Tongue (tissue), 2 donors: ENCODE results near the gene VPS33B. TPM values are rescaled to one million over a fixed set of nuclear protein-coding genes. Genes with fewer than 3 reads are reported as not detected.

ENCODE experiments used
- DNase-seq: peaks from one replicate; pipeline ENCODE4 v3.0.0-alpha.2; 2015
- total RNA-seq: library from RNA; depleted of rRNA; stranded (reverse); fragments of >200 nt; gene quantifications from one replicate; pipeline ENCODE4 v1.2.3, GENCODE V29; 2014

VPS33B gene
- total RNA-seq, 1 donor from 2014 or later = 11.0 TPM

- no peak for DNase-seq
Measured at GRCh38 chr15:90974216-90974615, 48.2 kb downstream of the VPS33B start.

DNA sequence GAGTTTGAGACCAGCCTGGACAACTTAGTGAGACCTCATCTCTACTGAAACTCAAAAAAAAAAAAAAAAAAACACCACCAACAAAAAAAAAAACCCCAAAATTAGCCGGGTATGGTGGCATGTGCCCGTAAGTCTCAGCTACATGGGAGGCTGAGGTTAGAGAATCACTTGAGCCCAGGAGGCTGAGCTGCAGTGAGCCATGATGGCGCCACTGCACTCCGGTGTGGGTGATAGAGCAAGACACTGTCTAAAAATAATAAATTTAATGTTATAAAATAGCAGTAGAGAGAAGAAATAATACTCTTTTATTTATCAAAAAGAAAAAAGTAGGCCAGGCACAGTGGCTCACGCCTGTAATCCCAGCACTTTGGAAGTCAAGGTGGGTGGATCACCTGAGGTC, 50.3 kb downstream of the VPS33B start:
- no peak for DNase-seq

DNA sequence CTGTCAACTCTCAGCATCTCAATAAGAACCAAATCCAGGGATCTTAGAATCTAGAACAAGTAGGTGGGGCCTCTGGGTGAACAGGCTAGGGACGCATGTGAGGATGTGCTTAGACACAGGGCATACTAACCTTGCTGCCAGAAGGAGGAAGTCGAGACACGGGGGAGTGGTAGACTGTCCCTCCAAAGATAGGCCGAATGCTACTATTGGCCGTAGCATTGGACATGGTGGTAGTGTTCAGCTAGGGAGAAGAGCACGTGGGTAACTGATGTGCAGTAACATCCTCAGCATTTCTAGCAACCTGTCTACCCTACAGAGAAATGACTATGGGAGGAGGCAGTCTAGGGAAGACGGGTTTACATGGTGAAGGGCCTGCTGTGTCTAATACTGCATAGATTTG, 52.1 kb downstream of the VPS33B start:
- DNase-seq = no peak

GRCh38 chr15:90968434-90968833, 54.0 kb downstream of the VPS33B start:
- DNase-seq = no peak

GRCh38 chr15:90967206-90967605, 55.2 kb downstream of the VPS33B start:
- no peak for DNase-seq

DNA sequence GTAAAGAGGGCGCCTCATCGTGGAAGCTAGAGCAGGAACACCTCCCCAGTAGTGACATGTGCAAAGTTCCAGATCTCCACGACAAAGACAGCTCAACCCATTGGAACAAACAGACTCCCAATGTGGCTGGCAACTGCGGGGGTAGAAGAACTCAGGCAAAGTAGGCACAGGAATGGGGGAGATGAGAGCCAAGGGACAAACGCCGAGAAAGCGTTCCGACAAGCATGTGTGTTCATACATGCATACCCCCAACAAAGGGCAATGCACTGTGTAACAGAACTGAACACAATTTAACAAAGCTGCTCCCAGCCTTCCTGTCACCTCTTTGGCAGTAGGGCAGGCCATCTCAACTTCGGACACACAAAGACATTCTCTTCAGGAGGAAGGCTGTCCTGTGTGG, 56.1 kb downstream of the VPS33B start:
- no peak for DNase-seq

- DNase-seq = no peak
Measured at GRCh38 chr15:90962021-90962420, 60.4 kb downstream of the VPS33B start.

GRCh38 chr15:90960298-90961091, 61.9 kb downstream of the VPS33B start:
- DNase-seq = peak; percentile 71

- DNase-seq = peak; percentile 92
Measured at GRCh38 chr15:90959894-90960293, 62.5 kb downstream of the VPS33B start.

DNA sequence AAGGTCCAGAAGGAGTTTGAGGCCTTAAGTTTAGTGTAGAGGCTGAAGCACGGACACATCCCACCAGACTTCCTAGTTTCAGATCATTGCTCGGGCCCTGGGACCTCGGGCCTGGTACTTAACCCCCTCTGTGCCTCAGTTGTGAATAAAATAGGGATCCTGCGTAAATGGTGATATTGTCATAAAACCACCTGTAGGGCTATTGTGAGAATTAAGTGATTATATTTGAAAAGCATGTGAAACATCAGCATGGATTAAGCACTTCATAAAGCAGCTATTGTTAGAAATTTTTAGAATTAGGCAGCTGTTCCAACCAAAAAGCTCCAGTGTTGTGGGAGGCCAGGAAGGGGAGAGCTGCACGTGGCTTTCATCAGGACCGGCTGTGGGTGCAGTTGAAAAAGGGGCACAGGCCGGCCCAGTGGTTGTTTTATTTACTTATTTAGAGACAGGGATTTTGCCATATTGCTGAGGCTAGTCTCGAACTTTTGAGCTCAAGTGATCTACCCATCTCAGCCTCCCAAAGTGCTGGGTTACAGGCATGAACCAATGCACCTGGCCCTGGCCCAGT, 63.3 kb downstream of the VPS33B start:
- peak; percentile 35 for DNase-seq

DNA sequence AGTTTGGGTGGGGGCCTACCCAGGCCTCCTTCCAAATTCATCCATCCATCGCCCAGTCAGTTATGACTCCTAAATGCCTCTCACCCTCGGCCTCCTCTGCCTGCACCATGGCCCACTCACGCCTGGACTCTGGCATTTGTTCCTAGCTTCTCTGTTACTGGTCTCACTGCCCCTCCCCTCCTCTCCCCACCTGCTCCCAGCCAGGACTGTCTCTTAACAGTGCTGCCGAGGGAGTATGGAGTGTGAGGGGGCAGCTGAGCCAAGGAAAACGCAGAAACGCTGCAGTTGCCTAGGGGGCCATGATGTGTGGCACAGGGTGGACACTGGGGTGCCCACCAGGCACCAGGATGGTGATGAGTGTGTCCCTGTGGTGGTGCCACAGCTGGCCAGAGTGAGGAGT, 64.6 kb downstream of the VPS33B start:
- DNase-seq = peak; percentile 46

GRCh38 chr15:90957031-90957790, 65.2 kb downstream of the VPS33B start:
- DNase-seq = peak; percentile 32

- peak; percentile 89 for DNase-seq
Measured at GRCh38 chr15:90956274-90957030, 65.9 kb downstream of the VPS33B start.

DNA sequence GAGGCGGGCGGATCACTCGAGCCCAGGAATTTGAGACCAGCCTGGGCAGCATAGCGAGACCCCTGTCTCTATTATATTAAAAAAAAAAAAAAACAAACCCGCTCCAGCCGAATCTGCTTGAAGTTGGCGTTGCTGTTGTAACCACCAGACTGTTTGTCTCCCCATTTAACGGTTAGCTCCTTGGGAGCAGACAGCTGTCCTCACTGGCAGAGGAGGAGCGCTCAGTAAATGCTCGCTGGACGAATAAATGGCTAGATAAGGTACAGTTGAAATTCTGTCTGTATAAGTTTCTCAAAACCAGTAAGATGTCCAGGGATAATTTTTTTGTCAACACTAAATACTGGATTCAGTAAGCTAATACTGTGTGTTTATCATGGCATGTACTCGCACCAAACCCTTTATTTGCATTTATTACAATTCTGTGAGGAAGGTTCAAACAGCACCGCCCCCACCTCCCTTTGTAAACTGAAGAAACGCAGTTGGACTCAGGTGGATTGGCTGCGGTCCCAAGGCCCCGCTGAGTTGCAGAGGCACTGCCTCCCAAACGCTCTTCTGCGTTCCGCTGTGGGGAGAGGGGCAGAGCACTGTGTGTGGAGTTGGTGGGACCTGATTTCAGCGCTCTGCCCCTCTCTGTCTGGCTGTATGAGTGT, 66.6 kb downstream of the VPS33B start:
- peak; percentile 10 for DNase-seq

DNA sequence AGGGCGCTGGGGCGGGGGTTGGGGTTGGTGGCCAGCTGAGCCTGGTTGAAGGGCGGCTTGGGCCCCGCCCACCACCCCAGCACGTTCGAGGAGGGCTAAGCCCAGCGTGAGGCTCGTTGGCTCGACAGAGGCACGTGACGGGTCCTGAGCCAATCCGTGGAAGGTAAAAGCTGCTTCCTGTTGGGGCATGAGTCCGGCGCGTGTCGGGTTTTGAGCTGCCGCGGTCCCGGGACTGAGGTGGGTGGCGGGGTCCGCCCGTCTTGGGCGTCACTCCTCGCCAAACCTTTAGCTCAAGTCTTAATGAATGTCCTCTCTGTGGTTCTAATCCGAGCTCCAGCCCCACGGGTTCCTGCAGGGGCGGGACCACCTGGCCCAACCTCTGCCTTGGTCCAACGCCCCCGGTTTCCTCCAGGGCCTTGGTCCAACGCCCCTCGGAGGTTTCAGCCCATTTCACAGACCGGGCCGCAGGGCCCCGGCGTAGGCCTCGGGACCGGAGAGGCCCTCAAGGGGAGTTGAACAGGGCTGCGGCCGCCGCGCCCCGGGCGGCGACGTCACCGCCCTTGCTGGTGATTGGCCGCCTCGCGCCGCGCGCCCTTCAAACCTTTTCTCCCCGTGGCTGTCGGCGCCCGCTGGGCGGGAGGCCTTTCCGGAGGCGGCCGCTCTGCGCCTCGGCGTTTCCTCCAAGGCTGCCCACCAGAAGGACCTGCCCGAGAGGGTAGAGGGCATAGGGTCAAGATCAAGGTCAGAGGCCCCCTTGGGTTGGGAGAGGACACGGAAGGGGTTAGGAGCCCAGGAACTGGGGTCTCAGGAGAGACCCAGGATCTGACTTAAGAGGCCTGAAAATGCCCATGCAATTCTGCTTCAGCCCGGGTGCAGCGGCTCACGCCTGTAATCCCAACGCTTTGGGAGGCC, 67.4 kb downstream of the VPS33B start, which contains the start of gene RCCD1:
Gene RCCD1, plus strand, starts transcription at position 173 of the 912 bp plus-strand sequence. CDS start 1,851 bp downstream, outside the sequence.
- peak; percentile 98 for DNase-seq

- no peak for DNase-seq
Measured at GRCh38 chr15:90953947-90954711, 68.3 kb downstream of the VPS33B start.

DNA sequence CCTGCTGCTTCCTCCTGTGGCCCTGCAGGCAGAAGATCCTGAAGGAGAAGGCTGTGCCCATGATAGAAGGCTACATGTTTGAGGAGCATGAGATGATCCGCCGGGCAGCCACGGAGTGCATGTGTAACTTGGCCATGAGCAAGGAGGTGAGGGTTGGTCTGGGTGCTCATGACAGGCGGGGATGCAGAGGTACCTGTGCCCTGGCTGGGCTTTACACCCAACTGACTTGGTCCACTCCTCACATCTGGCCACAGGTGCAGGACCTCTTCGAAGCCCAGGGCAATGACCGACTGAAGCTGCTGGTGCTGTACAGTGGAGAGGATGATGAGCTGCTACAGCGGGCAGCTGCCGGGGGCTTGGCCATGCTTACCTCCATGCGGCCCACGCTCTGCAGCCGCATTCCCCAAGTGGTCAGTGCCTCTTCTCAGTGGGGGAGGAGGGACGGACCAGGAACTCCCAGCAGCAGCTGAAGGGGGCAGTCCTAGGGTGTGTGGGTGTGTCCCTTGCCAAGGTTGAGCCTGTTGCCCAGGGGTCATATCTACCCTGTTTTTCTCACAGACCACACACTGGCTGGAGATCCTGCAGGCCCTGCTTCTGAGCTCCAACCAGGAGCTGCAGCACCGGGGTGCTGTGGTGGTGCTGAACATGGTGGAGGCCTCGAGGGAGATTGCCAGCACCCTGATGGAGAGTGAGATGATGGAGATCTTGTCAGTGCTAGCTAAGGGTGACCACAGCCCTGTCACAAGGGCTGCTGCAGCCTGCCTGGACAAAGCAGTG, 69.3 kb downstream of the VPS33B start:
- no peak for DNase-seq

GRCh38 chr15:90950676-90951075, 71.7 kb downstream of the VPS33B start:
- no peak for DNase-seq
